SIG-M5 treated with dmso at 0.1 percent for 504 hours (cell line): ENCODE measurements around the gene PROC.

Experiments used
- DNase-seq: peaks from one replicate; lab custom pipeline; 2025; ENCODE audit not compliant: unreplicated experiment; lab: John Stamatoyannopoulos, UW

Gene PROC

GRCh38 chr2:127453392-127454171 lies 35.4 kb downstream of the PROC start:
- no peak for DNase-seq

DNA sequence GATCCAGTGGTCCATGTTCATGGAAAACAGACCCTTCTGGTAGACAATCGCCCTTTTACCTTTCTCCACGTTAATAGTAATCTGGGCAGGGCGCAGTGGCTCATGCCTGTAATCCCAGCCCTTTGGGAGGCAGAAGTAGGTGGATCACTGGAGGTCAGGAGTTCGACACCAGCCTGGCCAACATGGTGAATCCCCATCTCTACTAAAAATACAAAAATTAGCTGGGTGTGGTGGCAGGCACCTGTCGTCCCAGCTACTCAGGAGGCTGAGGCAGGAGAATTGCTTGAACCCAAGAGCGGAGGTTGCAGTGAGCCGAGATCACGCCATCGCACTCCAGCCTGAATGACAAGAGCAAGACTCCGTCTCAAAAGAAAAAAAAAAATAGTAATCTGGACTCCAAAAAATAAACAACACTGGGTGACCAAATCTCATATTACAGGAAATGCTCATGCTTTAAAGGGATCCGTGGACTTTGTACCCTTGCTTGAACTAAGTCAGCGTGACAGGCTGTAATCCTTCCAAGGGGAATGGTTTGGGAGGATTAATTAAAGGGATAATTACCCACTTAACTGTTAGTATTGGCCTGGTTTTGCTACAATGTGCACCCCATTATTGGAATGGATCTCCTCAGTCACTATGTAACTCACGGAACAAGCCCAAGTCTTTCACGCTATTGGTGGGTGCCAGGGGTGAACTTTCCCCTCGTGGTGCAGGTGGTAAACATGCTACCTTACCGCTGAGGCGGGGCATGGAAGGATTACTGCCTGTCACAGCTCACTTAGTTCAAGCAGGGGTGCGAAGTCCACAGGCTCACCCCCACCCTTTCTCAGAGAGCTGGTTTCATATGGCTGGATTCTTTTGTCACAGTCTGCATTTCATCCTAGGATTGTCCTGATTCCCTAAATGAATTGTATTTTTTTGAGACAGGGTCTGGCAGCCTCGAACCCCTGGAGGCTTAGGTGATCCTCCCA lies 36.7 kb downstream of the PROC start:
- no peak for DNase-seq

DNA sequence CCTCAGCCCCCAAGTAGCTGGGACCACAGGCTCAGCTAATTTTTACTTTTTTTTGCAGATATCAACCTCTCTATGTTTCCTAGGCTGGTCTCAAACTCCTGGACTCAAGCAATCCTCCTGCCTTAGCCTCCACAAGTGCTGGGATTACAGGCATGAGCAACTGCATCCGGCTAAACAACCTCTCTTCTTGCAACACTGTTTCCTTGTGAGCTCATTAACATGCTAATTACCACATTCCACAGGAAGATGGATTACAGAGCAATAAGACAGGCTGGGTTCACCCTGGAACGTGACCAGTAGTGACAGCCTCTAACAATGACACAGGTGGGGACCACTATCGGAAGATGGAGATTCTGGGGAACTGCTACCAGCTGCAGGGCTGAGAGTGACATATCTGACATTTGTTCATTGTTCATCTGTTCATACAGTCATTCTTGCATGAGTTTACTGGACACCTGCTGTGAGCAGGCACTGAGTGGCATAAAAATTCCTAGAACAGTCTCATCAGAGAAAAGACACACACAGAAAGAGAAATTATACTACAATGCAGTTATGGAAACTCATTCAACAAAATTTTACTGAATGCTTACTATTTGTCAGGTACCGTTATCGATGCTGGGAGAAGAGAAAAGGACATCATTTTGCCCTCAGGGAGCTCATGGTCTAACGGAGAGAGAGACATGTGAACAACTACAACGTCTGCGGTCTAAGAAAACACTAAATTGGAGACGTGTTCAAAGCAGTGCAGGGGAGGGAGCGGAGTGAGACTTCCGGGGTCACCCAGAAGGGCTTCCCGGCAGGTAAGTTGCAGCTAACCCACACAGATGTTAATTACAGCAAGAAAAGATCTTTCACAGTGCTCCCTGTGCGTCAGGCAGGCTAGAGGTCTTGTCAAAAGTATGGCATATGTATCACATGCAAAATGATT lies 37.6 kb downstream of the PROC start:
- DNase-seq, result no peak

DNA sequence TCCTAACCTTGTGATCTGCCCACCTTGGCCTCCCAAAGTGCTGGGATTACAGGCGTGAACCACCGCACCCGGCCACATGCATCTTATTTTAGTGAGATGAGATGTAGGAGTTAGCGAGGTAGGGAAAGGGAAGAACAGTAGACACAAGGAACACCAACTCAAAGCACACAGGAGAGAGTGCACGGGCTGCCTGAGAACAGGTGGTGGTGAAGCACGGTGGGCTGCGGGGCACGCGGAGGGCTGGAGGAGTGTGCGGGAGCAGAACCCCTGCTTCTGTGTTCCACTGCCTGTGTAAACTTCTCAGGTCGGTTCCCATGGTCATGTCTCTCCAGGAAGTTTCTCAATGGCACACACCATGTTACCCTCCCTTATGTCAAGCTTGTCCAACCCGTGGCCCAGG lies 38.7 kb downstream of the PROC start:
- no peak for DNase-seq

GRCh38 chr2:127462461-127462860 lies 44.2 kb downstream of the PROC start:
- DNase-seq, result no peak

DNA sequence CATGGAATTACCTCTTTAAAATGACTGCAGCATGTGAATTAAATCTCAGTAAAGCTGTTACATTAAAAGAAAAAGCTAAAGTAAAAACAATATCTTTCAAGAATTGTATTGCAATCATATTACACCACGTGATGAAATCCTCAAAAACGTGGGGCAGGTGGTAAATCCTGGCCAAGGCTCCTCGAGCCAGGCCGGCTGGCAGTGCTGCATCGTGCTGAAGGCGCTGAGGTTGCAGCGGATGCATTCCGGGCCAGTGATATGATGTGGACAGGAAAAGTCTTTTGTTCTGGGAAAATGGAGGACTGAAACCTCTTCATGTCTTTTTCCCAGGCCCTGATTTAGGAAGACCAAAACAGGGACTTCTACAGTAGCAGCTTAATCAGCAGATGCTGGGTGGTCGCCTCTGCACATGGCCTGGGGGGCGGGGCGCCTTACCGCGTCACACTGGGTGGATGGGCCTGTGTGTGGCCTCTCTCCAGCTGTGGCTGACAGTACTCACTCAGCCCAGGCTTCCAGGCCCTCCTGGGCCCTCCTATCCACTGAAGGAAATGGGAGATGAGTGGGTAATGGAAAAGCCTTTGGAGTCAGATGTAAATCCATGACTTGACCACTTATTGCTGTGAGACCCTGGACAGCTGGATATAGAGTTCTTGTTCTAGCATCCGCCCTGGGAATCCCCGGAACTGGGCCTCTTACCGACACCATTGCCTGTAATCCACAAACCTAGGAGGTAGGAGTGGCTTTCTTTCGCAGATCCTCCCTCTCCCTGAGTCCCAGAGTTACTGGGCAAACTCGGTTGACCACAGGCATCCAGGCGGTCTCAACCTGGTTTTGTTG lies 45.1 kb downstream of the PROC start:
- no peak for DNase-seq

DNA sequence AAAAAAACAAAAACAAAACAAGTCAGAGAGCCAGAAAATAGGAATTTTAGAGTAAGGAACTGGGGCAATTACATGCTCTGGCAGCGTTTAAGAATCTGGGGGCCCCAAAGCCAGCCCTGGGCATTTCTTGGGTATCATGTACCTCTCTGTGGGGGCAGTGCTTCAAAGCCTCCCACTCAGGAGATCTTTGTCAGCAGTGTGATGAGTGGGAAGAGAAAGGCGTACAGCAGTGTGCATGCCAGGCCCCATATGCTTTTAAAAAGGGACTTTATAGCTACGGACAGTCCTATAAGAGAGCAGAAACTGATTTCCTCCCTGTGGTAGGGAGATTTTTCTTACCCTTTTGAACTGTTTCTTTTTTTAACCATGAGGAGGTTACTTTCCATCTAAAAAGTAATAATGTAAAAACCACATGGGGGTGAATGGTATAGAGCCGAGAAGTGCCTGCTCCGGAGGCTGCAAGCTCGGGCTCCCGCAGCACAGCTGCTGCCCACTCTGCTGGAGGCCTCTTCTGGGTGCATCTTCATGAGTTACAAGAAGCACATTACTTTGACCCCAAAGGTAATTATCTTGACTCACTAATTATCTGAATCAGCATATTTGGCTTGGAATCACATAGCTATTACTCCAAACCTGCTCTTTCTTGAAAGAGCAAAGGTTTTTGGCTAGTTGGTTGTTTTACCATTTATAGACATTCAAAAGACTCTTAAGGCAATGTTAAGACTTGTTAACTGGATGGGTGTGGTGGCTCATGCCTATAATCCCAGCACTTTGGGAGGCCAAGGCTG lies 46.4 kb downstream of the PROC start:
- no peak for DNase-seq

- DNase-seq, result no peak
Observed at GRCh38 chr2:127465258-127465657, 47.0 kb downstream of the PROC start.

GRCh38 chr2:127469051-127469450 lies 50.8 kb downstream of the PROC start:
- no peak for DNase-seq

DNA sequence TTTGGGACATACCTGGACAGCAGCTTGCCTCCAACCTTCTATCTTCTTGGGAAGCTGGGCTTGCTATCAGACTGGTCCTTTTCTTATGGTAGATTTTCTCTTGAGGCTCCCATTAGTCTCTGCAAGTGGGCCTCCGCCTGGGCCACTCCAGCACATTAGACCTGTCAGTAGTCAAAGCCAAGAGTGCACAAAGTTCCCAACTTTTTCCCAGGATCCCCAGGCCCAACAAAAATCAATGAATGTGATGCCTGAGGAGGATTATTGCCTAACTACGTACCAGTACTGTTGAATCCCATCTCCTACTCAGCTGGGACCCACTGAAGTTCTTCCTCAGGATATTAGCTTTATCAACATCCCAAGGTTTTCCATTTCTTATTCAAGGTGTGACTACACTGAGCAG lies 51.7 kb downstream of the PROC start:
- DNase-seq, result no peak

GRCh38 chr2:127471286-127471988 lies 53.2 kb downstream of the PROC start:
- DNase-seq, result no peak

DNA sequence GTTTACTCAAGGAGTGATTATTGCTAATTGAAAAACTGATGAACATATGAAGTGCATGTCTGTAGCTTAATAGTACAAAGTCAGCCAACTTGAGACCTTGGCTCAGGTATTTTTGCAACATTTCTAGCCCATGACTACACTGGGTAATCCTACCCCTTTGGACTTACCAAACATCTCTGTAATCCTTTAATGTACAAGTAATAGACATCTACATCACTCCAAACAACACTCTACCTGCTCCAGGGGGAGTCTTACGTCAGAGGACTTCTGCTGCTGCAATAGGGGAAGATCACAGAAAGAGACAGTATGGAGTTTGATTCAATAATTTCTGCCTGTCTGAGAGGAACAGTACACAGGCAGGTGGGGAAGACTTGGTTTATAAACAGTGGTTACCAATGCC lies 54.0 kb downstream of the PROC start:
- DNase-seq, result no peak

DNA sequence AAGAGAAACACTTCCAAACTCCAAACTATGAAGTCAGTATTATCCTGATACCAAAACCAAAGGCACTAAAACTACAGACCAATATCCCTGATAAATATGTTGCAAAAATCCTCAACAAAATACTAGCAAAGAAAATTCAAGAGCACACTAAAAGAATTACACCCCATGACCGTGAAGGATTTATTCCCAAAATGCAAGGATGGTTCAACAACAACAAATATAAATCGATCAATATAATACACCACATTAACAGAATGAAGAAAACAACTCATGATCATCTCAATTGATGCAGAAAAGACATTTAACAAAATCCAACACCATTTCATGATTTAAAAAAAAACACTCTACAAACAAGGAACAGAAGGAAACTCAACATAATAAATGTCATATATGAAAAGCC lies 57.6 kb downstream of the PROC start:
- DNase-seq, result no peak
